Activated CD8-positive, alpha-beta memory T cell treated with anti-CD3 and anti-CD28 coated beads for 24 hours (primary cell): Measurements from ENCODE around the gene ELSPBP1.
"Not testable (repeated sequence)": the region's sequence is repeated elsewhere in the genome, so short reads cannot be mapped to it uniquely, and the experiment has no call there.

Experiments
- DNase-seq: peaks from one replicate; pipeline ENCODE4 v3.0.0-alpha.2; 2020

ELSPBP1 gene

DNA sequence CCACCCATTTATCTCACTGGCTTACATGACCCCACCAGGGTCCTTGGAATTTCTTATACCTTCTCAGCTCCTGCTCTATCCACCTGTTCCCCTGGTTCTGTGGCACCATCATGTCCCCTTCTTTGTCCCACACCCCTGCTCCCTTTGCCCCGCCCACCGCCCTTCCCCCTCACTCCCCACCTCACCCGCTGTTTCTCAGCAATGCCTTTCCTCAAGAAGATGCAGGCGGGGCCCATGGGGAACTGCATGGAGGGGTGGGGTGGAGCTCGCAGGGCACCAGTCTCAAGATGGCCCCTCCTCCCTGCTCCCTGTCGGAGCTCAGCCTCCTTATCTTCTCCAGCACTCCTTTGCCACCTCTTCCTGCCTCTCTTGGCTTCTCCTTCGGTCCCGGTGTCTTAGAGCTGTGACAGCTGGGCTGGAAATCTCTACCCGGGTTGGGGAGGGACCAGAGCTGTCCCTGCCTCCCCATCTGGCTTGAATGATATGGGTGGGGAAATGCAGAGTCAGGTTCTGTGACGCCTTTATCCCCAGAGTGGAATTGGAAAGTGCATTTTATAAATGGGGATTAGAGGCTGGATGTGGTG lies 49.3 kb downstream of the ELSPBP1 start, which contains the start of gene CABP5:
Gene CABP5 (minus strand): TSS at position 405 of the 584 bp plus-strand sequence. CDS start 157 bp downstream, at position 248.
- no peak for DNase-seq

DNA sequence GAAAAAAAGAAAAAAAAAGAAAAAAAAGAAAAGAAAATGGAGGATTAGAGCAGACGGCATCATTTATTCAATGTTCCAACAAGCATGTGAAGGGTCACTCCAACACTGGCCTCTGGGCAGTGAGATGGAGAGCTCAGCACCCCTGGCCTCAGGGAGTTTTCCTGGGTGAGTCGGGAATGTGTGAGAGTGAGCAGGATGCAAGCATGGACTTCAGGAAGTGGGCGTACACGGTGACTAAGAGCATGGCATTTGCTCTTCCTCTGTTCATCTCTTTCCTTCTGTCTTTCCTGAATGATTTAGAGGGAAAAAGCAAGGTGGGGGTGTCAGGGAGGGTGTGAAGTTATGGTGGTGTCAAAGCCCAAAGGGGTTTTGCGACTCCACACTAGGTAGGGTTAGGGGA lies 50.1 kb downstream of the ELSPBP1 start:
- DNase-seq: no peak

DNA sequence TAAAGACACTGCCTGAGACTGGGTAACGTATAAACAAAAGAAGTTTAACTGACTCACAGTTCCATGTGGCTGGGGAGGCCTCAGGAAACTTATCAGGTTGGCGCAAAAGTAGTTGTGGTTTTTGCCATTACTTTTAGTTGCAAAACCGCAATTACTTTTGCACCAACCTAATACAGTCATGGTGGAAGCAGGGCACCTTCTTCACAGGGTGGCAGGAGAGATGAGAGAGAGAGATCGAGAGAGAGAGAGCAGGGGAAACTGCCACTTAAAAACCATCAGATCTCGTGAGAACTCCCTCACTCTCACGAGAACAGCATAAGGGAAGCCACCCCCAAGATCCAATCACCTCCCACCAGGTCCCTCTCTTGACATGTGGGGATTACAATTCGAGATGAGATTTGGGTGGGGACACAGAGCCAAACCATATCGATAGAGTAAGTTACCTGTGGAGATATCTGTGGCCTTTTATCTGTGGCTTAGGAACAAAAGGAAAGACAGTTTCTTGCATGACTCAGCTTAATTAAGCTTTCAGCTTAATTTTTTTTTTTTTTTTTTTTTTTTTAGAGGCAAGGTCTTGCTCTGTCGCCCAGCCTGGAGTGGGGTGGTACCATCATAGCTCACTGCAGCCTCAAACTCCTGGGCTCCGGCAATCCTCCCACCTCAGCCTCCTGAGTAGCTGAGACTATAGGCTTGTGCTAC lies 57.1 kb downstream of the ELSPBP1 start:
- no peak for DNase-seq

DNA sequence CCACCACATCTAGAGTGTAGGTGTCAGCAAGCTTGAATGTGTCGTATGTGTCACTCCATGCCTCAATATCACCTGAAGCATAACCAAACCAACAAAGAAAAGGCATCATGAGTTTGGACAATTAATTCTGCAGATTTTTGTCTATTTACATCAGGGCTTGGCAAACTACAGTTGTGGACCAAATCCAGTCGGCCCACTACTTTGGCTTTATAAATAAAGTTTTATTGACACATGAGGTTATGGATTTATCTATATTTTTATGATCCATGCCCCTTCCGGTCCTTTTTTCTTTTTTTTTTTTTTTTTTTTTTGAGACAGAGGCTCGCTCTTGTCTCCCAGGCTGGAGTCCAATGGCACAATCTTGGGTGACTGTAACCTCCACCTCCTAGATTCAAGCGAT lies 58.6 kb downstream of the ELSPBP1 start:
- no peak for DNase-seq

DNA sequence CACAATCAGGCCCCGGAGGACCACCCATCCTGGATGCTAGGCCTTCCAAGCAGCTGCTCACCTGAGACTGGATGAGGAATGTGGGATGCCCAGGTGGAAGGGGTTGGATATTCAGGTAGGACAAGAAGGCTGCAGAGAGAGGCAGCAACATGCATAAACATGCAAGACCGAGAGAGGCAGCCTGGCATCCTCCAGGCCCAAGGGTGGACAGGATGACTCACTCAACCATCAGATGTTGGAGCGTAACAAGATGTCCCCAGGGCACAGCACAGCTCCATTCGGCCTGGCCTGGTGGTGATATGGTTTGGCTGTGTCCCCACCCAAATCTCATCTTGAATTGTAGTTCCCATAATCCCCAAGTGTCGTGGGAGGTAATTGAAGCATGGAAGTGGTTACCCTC lies 59.4 kb downstream of the ELSPBP1 start:
- DNase-seq: no peak

DNA sequence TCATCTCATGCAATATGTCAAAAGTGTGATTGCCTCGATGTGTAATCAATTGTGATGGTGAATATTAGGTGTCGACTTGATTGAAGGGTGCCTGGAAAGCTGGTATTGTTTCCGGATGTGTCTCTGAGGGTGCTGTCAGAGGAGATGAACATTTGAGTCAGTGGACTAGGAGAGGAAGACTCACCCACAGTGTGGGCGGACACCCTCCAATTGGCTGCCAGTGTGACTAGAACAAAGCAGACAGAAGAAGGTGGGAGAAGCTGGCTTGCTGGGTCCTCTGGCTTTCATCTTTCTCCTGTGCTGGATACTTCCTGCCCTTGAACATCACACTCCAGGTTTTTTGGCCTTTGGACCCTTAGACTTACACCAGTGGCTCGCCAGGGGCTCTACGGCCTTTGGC lies 64.9 kb downstream of the ELSPBP1 start:
- no peak for DNase-seq

DNA sequence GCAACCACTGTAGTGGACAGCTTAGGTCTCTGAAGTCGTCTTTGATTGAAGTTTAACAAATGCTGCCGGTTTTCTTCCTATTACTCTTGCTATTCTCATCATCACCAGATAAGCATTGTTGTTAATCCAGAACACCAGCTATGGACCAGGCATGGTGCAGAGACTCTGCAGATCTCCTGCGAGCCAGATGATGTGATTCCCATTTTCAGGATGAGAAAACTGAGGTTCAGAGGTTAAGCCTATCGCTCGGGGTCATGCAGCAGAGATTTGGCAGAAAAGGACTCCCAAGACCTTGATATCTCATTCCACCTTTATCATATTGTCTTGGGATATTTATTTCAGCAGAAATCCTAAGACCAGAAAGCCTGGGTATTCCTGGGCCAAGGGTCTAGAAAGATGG lies 65.9 kb downstream of the ELSPBP1 start:
- DNase-seq: no peak

DNA sequence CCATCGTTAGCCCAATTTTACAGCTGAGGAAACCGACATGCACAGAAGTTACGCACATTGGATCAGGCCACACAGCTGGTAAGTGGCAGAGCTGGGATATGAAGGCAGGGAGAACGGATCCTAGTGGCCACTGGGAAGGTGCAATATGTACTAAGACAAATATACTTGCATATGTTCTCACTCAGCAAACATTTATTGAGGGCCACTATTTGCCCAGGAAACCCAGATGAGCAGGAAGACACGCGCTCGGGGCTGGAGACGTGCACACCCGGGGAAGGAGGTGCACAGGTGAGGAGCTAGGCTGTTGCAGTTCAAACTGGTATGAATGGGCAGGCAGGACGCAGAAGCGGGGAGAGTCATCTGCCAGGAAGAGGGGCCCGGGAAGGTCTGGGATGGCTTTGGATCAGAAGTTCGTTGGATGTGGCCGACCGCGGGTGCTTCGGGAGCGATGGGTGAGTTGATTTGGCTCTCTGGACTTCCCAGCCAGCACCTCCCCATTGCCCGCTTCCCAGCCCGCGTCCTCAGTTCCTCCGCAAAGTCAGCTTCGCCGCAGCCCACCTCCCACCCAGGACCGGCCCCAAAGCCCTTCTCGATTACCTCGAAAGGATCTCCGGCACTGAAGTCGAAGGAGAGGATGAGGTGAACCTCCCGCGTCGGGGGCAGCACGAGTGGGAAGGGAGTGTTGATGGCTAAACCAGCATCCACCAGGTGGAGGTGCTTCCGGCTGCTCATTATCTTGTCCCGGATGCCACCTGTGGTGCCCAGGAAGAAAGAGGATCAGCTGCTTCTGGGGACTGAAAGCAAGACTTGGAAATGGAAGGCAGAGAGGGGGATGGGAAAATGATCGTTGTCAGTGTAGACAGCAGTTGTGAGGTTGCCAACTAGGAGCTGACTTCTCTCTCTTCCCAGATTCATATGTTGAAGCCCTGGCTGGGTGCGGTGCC lies 67.2 kb downstream of the ELSPBP1 start:
- no peak for DNase-seq

DNA sequence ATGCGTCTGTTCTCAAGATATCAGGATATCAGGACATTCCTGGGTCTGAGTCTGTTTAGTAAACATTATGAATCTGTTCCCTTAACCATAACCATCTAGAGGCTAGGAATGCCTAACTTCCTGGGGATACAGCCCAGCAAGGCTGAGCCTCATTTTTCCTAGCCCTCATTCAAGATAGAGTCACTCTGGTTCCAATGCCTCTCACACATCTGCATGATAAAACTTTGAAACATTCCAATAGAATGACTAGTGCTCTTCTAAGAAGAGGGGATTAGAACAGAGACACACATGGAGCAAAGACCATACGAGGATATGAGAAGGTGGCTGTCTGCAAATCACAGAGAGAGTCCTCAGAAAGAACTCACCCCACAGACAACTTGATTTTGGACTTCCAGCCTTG lies 70.1 kb downstream of the ELSPBP1 start:
- DNase-seq: no peak

DNA sequence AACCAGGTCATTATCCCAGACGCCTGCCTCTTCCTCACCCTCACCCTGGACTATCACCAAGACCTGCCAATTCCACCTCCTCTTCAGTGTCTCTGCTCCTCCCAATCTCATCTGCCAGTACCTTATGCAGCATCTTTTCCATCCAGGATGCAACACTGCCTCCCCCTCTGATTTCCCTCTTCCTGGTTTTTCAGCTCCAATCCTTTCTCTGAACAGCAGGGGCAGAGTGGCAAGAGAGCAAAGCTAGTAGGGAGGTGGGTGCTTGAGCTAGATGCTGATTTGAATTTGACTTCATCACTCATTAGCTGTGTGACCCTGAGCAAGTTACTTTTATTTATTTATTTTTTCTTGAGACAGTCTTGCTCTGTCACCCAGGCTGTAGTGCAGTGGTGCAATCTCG lies 75.0 kb downstream of the ELSPBP1 start:
- DNase-seq: no peak

DNA sequence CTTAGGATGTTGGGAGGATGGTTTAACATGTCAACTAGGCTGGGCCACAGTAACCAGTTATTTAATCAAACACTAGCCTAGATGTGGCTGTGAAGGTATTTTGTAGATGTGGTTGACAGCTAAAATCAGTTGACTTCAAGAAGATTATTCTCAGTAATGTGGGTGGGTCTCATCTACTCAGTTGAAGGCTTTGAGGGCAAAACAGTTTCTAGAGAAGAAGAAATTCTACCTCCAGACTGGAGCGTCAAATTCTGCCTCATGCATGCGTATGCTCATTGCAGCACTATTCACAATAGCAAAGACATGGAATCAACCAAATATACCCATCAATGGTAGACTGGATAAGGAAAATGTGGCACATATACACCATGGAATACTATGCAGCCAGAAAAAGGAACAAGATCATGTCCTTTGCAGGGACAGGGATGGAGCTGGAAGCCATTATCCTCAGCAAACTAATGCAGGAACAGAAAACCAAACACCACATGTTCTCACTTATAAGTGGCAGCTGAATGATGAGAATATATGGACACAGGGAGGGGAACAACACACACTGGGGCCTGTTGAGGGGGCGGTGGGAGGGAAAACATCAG lies 75.8 kb downstream of the ELSPBP1 start:
- DNase-seq: not testable (repeated sequence)
